Subcutaneous adipose tissue (tissue), 4 donors: Measurements from ENCODE around the gene PCNX2. TPM values are rescaled to one million over a fixed set of nuclear protein-coding genes. Genes with fewer than 3 reads are reported as not detected.

Source experiments
- total RNA-seq, 4 donors: library from RNA; depleted of rRNA; stranded (reverse); fragments of >200 nt; gene quantifications; one replicate each; pipeline ENCODE4 v1.1.0, GENCODE V29; 2016
- TF ChIP-seq, protein P1 (sequence below): fragments of 450-650 bp; IDR thresholded peaks from one replicate; pipeline ENCODE4 v1.5.1; 2016; ENCODE audit warnings: low read depth, mild to moderate bottlenecking, control low read depth, antibody characterized with exemption, moderate library complexity

PCNX2 gene
- total RNA-seq, 4 donors from 2014 or later = 13.0 to 33.1 (median 18.4) TPM

DNA sequence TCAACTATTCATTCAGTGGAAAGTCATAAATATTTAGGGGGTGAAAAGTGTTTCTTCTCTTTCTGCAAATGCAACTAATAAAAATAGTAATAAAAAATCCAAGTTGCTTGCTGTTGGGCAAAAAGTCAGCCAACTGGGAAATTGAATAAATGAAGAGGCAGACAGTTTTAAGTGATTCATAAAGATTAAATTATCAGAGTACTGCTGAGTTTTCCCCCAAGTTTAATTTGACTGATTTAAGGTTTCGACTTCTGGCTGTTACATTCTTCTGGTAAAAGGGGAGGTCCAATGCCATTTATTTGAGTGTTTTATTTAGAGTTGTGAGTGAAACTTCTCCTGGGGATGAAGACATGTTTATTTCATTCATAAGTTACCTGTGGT lies 219.6 kb downstream of the PCNX2 start:
- TF ChIP-seq, protein P1, sequence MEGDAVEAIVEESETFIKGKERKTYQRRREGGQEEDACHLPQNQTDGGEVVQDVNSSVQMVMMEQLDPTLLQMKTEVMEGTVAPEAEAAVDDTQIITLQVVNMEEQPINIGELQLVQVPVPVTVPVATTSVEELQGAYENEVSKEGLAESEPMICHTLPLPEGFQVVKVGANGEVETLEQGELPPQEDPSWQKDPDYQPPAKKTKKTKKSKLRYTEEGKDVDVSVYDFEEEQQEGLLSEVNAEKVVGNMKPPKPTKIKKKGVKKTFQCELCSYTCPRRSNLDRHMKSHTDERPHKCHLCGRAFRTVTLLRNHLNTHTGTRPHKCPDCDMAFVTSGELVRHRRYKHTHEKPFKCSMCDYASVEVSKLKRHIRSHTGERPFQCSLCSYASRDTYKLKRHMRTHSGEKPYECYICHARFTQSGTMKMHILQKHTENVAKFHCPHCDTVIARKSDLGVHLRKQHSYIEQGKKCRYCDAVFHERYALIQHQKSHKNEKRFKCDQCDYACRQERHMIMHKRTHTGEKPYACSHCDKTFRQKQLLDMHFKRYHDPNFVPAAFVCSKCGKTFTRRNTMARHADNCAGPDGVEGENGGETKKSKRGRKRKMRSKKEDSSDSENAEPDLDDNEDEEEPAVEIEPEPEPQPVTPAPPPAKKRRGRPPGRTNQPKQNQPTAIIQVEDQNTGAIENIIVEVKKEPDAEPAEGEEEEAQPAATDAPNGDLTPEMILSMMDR = no peak

- TF ChIP-seq, protein P1 = no peak
Measured at GRCh38 chr1:233066087-233066486, 229.4 kb downstream of the PCNX2 start.

DNA sequence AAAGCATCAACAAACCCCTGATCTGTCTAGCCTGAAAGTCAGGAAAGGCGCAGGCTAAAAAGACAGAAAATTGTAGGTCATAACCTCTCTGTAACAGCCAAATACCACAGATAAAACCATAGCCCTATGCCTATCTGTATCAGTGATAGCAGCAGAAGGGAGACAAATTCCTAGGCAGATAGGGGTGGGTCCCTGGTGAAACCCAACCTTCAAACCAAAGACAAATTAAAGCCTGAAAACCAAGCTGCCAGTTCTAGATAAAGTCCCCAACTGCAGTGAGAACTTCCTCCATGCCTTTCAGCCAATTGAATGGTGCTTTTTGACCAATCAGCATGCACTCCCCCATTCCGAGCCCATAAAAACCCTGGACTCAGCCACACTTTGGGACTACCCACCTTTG lies 229.8 kb downstream of the PCNX2 start:
- TF ChIP-seq, protein P1 = no peak

DNA sequence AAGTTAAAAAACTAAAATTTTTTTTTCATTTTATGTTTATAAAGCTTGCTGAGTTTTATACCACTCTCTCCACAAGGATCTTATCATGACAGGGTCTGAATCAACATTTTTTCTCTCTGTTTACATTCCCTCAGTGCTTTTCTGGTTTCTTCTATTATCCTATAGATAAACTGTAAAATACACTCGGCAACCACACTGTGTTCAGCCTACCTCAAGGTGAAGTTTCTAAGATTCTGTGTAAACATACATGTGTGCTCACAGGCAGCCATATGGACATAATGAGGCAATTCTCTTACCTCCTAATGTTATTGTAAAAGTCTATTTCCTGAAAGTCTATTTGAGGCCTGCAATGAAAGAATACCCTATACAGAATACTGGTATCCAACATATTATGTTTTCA lies 230.5 kb downstream of the PCNX2 start:
- TF ChIP-seq, protein P1 = no peak

GRCh38 chr1:233063462-233063861 lies 232.1 kb downstream of the PCNX2 start:
- TF ChIP-seq, protein P1 = no peak

DNA sequence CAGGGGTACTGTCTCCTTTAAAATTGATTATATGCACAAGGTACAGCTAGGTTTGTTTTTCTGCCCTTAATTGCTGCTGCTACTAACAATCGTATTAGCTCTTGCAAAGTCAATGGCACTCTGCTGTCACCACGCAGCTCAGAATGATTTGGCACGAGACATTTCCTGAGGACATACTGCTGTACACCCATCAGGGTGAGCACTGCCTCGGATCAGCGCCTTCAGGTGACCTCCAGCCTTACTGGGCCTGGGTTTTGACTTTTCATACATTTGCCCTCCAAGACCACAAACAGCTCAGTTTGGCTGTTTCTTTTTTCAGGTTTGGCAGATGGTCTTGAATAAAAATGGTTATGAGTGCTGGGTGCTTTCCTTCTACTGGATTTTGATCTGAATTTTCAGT lies 234.3 kb downstream of the PCNX2 start:
- TF ChIP-seq, protein P1 = no peak

GRCh38 chr1:233060461-233060994 lies 235.0 kb downstream of the PCNX2 start:
- TF ChIP-seq, protein P1 = no peak

DNA sequence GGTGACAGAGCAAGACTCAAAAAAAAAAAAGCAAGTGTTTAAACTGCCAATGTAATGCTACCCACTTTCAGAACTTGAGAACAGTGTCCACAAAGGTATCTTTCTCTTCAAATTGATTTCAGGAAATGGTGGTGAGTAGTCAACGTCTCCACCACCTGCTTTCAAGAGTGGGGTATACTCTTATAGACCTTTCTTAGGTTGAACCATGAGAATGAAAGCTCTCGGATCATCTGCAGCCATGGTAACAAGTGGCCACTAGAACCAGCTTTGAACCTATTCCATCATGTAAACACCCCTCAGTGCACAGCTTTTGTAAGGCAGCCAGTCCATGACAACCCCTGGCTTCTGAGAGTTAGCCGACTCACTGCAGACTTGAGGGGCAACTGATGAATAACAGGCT lies 237.7 kb downstream of the PCNX2 start:
- TF ChIP-seq, protein P1 = no peak
